NCI-H446 (cell line): Measurements from ENCODE around the gene NAT8L.

Experiments used
- DNase-seq, 2 experiments: peaks; one replicate each; lab custom pipeline; 2025; lab: John Stamatoyannopoulos, UW

Gene NAT8L

GRCh38 chr4:2064276-2064991, 5.3 kb downstream of the NAT8L start:
- no peak for DNase-seq

DNA sequence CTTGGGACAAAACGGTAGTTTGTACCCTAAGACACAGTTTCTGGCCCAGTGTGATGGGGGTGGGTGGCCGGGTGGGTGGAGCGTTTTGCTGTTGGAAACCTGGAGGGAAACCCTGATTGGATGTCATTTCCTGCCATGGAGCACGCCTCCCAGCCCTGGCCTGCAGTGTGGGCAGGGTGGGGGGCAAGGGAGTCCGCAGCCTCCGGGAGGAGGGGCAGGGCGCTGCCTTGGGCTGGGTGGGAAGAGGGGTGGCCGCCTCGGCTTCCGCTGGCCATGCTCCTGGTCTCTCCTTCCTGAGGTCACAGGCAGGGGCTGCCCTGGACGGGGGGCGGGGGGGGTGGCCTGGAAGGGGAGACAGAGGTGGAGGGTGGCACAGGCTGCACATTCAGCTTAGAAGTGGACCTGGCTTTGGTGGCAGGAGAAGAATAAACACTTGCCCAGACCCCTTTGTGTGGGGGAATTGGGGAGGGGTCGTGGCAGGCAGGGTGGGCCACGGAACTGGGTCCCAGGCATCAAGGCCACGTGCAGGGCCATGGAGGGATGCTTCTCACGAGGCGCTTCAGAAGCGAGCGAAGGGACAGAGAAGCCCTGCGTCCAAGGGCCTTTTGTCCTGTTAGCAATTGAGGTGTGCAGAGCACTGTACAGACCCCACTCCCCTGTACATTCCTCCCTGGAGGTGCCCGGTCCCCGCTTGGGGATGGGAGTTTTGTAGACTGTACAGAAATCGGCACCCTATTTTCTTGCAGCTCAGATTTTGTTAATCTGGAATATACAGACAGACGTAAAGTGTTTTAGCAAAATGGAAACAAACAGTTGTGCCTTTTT, 6.2 kb downstream of the NAT8L start:
- DNase-seq: no peak

DNA sequence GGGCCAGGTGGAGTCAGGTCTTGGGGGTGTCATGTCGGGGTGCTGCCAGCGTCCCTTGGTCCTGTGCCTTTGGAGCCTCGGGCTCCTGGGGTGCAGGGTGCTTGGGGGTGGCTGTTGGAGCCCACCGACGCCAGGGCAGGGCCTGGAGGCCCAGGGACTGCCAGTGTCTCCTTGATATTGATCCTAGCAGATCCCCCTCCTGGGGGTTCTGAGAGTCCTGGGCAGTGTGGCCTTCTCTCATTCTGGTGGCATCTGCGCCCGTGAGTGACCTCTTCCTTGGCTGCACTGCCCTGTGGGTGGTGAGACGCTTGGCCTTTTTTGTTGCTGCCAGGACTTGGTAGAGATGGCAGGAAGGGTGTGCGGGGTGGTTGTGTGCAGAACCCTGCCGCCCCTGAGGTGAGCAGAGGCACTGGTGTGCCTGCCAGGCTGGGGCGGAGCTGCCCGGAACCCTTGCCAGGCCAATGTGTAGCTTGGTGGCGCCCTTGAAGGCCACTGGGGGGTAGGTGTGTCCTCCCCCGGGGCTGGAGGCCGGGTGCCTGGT, 7.0 kb downstream of the NAT8L start:
- no peak for DNase-seq

DNA sequence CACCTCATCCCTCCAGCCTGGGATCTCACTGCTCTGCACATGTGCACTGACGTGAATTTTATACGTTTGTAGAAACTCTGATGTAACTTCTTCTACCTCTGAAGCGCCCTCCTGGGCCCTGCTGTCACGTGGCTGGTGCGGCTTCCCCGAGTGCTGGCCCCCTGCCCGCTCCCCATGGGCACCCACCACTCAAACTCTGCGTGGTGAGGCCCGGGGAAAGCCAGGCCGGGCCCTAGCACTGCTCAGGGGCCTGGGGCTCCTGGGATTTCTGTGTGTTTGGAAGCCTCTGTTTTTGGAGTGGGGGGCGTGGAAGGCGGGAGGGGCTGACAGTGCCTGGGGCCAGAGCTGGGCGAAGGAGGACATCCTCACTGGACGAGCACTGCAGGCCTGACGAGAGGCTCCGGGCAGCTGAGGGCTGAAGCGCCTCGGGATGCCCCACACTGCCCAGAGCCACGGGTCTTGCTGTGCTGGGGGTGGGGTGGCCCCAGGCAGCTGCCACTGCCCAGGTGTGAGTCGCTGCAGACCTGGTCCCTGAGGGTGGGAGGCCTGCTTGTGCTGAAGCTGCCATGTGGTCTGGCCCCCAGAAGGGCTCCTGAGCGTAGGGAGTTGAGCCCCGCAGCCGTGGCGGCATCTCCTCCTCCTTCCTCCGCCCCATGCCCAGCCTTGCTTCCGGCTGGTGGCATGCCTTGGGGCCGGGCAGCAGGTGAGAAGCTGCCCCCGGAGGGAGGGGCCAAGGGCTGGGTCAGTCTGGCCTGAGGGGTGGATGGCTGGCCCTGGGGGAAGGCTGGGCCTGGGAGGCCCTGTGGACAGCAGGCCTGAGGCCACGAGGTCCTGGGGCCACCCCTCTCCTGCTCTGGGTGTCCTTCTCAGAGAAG, 7.7 kb downstream of the NAT8L start:
- no peak for DNase-seq

DNA sequence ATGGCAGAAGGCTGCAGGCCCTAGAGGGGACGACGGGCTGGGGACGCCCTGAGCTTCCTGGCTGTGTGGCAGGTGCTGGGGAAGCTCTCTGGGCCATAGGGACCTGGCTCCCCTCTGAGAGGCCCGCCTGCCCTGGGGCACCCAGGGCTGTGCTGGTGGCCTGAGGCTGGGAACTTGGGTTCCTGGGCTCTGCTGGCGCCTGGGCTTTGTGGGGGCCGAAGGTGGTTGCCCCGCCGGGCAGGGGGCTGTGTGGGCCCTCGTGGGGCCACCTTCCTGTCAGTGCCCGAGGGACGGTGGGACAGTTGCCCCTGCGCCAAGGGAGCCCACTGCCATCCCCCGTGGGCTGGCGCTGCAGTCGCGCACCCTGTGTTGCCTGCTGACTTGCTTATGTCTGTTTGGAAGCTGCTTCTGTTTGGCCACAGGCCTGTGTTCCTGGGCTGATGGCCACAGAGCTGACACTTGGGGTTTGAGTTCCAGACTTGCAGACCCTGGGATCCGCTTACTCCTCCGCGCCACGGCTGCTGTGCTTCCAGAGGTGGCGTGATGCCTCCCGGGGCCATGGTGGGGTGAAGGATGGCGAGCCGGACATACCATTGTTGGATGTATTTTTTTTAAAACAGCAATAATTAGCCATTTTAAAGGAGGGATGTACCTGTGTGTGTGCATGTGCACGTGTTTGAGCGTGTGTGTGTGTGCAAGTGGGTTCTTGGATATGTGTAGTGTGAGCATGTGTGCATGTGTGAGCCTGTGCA, 8.5 kb downstream of the NAT8L start:
- DNase-seq: no peak

DNA sequence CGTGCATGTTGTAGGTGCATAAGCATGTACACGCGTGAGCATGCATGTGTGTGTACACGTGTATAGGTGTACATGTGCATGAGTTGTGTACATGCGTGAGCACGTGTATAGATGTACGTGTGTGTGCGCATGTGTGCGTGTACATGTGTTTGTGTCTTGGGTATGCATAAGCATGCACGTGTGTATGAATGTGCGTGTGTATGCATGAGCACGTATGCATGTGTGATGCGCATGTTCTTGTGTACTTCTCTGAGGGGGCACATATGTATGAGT, 9.0 kb downstream of the NAT8L start:
- DNase-seq: no peak

GRCh38 chr4:2068566-2068965, 9.4 kb downstream of the NAT8L start:
- DNase-seq: no peak

- no peak for DNase-seq
Observed at GRCh38 chr4:2069161-2069971, 10.2 kb downstream of the NAT8L start.

DNA sequence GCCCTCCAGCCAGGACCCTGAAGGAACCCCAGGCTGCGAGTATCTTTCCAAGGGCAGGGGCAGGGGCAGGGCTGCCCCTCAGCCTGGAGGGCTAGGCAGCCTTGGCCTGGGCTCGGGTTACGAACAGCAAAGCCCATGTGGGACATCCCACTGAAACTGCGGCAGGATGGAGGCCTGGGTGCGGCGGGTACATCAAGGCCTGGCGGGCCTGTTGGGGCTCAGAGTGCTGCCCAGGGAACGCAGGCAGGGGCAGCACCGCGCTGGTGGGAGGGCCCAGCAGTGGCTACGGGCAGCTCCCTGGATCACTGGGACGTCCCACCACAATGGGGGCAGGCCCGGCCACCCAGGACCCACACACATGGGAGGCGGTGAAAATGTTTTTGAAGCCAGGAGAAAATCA, 10.9 kb downstream of the NAT8L start:
- DNase-seq: no peak

DNA sequence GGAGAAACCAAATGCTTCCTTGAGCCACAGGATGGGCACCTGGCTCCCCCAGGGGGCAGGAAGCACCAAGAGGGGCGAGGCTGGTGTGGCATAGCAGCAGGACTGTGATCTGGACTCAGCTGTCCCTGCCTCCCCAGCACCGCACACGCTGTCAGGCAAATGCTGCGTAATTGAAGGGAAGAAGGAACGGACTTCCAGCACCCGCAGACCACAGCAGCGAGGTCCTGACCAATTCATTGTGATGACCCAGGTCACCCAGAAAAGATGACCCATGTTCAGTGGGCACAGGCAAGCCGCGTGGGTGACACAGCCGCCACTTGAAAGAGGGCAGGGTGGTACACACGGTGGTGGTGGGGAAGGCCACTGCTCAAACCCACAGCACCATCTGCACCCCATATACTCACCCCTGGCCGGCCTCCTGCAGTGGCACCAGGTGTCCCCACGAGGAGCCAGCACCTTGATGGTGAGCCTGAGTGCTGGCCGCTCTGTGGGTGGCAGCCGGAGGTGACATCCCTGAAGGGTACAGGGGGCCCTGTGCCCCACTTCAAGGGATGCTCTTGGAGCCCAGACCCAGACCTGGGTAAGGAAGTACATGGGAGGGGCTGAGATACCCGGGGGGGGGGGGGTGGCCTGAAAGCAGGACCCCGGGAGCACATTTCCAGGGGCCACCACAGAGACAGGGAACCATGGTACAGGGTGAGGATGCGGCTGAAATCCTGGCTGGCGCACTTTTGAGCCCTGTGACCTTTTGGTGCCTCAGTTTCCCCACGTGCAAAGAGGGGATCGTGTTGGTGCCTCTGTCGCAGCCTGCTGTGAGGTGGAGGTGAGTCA, 11.5 kb downstream of the NAT8L start:
- no peak for DNase-seq

- DNase-seq: no peak
Observed at GRCh38 chr4:2071252-2071911, 12.3 kb downstream of the NAT8L start.

GRCh38 chr4:2071912-2072867, 13.1 kb downstream of the NAT8L start:
- DNase-seq: no peak

- no peak for DNase-seq
Observed at GRCh38 chr4:2072971-2073807, 14.1 kb downstream of the NAT8L start.

DNA sequence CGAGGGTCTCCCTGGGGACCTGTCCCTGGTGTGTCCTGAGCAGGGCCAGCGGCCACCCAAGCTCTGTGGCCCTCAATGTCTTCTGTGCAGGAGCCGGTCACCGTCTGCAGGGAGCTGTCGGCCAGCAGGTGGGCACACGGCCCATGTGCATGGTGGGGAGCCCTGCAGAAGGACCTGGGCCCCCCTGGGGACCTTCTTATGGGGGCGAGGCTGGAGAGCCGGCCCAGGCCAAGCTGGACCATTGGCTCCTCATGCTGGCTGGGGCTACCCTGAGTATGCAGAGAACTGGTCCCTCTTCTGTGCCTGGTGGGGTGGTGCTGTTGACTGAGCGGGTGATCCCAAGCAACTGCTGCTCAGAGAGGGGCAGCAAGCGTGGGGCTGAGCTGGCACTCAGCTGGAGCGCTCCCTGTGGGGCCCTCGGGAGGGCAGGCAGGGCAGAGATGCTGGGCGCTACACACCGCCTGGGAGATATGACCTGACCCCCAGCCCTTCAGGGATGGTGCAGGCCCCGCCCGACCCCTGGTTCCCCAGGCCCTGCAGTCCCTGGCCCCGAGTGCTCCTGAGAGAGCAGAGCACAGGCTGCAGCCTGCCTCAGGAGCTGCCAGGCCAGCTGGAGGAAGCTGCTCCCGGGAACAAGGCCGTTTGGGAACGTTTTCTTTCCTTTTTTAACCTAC, 14.8 kb downstream of the NAT8L start:
- no peak for DNase-seq

DNA sequence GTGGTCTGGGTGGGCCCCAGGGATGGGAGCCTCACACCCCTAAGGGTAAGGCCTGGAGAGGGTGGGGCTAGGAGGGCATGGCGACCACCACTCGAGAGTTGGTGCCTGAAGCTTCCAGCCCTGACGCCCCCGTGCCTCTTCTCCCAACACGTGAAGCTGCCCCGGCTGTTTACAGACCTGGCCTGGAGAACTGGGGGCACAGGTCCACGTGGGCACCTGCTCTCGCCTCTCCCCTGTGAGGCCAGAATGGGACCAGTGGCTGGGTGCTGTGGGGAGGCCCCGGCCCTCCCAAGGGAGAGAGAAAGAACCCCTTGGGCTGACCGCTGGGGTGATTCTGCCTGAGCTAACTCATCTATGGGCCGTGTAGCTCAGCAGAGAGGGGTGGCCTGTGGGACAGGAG, 15.5 kb downstream of the NAT8L start:
- DNase-seq: no peak

DNA sequence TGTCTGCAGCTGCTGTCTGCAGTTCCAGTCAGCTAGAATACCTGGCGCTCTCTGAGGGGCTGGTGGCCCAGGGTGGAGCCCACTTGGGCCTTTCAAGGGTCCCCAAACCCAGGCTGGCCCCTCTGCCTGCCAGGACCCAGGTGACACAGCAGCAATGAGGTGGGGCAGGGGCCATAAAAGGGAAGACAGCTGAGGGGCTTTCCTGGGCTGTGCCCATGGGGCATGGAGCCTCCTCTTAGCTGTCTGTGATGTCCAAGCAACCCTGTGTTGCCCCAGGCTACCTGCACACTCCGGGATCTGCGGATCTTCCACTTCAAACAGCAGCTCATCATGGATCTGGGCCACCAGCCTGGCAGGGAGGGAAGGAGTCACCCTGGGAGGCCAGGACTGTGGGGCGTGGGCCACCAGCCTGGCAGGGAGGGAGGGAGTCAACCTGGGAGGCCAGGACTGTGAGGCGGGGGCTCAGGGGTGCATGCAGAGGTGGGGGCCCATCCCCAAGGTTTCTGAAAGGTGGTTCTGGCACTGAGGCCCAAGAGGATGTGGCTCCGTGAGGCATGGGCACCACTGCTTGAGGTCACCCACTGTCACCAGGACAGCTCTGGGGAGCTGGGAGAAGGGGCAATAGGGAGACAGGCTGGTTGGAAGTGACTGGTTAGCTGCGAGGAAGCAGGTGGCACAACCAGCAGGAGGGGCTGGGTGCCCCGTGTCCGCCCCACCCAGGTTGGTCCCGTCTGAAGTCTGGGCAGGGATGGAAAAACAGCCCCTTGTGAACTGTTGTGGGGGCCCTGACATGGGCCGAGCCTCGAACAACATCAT, 16.3 kb downstream of the NAT8L start:
- DNase-seq: no peak
